ENCODE data around the gene NUP214.
"Not testable (repeated sequence)": the region's sequence is repeated elsewhere in the genome, so short reads cannot be mapped to it uniquely, and the experiment has no call there.

NUP214 gene

GRCh38 chr9:131239161-131239975, 114.0 kb downstream of the NUP214 start:
- no peak for DNase-seq

GRCh38 chr9:131240047-131240921, 114.9 kb downstream of the NUP214 start:
- in situ Hi-C loops (cut with MboI; ENCODE audit: low pct_unique_long_range_greater_than_20kb, low sequenced_read_pairs), result no loop called here
- DNase-seq, result no peak

More at GRCh38 chr9:131239161-131239975, 114.0 kb downstream of the NUP214 start:
- in situ Hi-C loops (cut with MboI; ENCODE audit: low pct_unique_long_range_greater_than_20kb, low sequenced_read_pairs), result no loop called here

GRCh38 chr9:131244331-131244730, 118.9 kb downstream of the NUP214 start:
- in situ Hi-C loops (cut with MboI; ENCODE audit: low pct_unique_long_range_greater_than_20kb, low sequenced_read_pairs); DNase-seq: not testable (repeated sequence)

GRCh38 chr9:131246618-131247017, 121.2 kb downstream of the NUP214 start:
- in situ Hi-C loops (cut with MboI; ENCODE audit: low pct_unique_long_range_greater_than_20kb, low sequenced_read_pairs), result no loop called here
- DNase-seq, result no peak

- in situ Hi-C loops (cut with MboI; ENCODE audit: low pct_unique_long_range_greater_than_20kb, low sequenced_read_pairs), result no loop called here
- no peak for DNase-seq
Measured at GRCh38 chr9:131252120-131252519, 126.7 kb downstream of the NUP214 start.

GRCh38 chr9:131253891-131254491, 128.6 kb downstream of the NUP214 start:
- in situ Hi-C loops (cut with MboI; ENCODE audit: low pct_unique_long_range_greater_than_20kb, low sequenced_read_pairs), result no loop called here
- DNase-seq, result peak; percentile 92

- DNase-seq, result no peak
- in situ Hi-C loops (cut with MboI; ENCODE audit: low pct_unique_long_range_greater_than_20kb, low sequenced_read_pairs), result no loop called here
Measured at GRCh38 chr9:131254626-131255025, 129.2 kb downstream of the NUP214 start.

GRCh38 chr9:131255676-131256197, 130.4 kb downstream of the NUP214 start:
- in situ Hi-C loops (cut with MboI; ENCODE audit: low pct_unique_long_range_greater_than_20kb, low sequenced_read_pairs), result no loop called here
- DNase-seq, result no peak

- DNase-seq, result no peak
- in situ Hi-C loops (cut with MboI; ENCODE audit: low pct_unique_long_range_greater_than_20kb, low sequenced_read_pairs), result no loop called here
Measured at GRCh38 chr9:131257266-131258025, 132.1 kb downstream of the NUP214 start.

- in situ Hi-C loops (cut with MboI; ENCODE audit: low pct_unique_long_range_greater_than_20kb, low sequenced_read_pairs), result no loop called here
- DNase-seq, result no peak
Measured at GRCh38 chr9:131258186-131258585, 132.8 kb downstream of the NUP214 start.

GRCh38 chr9:131258698-131259431, 133.5 kb downstream of the NUP214 start:
- in situ Hi-C loops (cut with MboI; ENCODE audit: low pct_unique_long_range_greater_than_20kb, low sequenced_read_pairs), result no loop called here
- DNase-seq, result no peak

GRCh38 chr9:131259432-131259898, 134.1 kb downstream of the NUP214 start:
- no peak for DNase-seq
- in situ Hi-C loops (cut with MboI; ENCODE audit: low pct_unique_long_range_greater_than_20kb, low sequenced_read_pairs), result no loop called here

- in situ Hi-C loops (cut with MboI; ENCODE audit: low pct_unique_long_range_greater_than_20kb, low sequenced_read_pairs), result no loop called here
- DNase-seq, result no peak
Measured at GRCh38 chr9:131259916-131260597, 134.7 kb downstream of the NUP214 start.

GRCh38 chr9:131260751-131261452, 135.5 kb downstream of the NUP214 start:
- in situ Hi-C loops (cut with MboI; ENCODE audit: low pct_unique_long_range_greater_than_20kb, low sequenced_read_pairs), result no loop called here
- no peak for DNase-seq

- in situ Hi-C loops (cut with MboI; ENCODE audit: low pct_unique_long_range_greater_than_20kb, low sequenced_read_pairs), result no loop called here
- DNase-seq, result no peak
Measured at GRCh38 chr9:131262327-131263032, 137.1 kb downstream of the NUP214 start.

GRCh38 chr9:131263033-131263343, 137.6 kb downstream of the NUP214 start:
- in situ Hi-C loops (cut with MboI; ENCODE audit: low pct_unique_long_range_greater_than_20kb, low sequenced_read_pairs); DNase-seq: not testable (repeated sequence)

- in situ Hi-C loops (cut with MboI; ENCODE audit: low pct_unique_long_range_greater_than_20kb, low sequenced_read_pairs), result no loop called here
- DNase-seq, result no peak
Measured at GRCh38 chr9:131263701-131264100, 138.3 kb downstream of the NUP214 start.
